DMS79 (cell line): ENCODE measurements around the gene MYO1E.

ENCODE experiments used
- DNase-seq: peaks from one replicate; lab custom pipeline; 2025; lab: John Stamatoyannopoulos, UW

The MYO1E gene

GRCh38 chr15:59227021-59227420, 145.7 kb downstream of the MYO1E start:
- no peak for DNase-seq

GRCh38 chr15:59224474-59224873, 148.2 kb downstream of the MYO1E start:
- DNase-seq = no peak

- DNase-seq = no peak
These were observed 148.9 kb downstream of the MYO1E start for GRCh38 chr15:59223736-59224135.

- DNase-seq = no peak
These were observed 149.6 kb downstream of the MYO1E start for GRCh38 chr15:59222906-59223550.

DNA sequence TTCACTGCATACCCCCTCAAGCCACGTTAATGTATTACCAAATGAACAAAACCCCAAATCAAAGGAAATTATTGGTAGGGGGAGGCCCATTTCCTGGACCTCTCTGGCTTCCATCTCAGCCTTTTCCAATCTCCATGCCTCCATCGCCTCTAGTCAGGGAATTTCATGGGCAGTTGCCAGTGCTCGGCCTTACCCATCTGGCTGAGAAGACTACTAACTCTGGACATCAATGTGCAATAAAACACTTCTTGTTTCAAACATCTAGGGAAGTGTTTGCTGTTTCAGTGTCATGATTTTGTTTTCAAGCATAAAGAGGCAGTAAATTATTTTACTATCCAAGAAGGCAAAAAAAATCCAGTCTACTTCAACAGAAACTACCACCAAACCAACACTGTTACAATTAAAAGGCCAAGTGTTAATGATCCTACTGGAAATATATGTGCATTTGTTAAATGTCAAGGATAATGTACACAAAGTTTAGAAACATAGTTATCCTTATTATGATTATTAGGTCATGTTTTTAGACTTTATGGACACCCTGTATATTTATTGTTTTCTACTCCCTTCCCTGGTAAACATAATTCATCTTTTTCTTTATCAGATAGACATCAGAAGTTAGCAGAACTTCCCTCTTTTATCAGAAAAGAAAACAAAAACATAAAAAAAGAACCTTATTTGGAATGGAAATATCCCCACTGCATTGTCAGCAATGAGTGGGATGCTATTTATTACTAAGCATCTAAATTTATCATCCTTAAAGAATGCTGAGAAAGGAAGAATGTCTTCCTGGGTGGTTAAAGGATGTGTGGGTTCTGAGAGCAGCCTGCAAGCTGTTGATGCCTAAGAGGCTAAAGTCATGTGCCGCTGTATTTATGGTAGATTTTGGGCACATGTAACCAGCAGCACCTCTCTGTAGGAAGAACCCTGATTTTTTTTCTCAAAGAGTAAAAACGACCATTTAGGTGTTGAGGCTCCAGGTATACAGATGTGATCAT, 150.9 kb downstream of the MYO1E start:
- no peak for DNase-seq

- DNase-seq = no peak
These were observed 154.0 kb downstream of the MYO1E start for GRCh38 chr15:59218710-59219109.

DNA sequence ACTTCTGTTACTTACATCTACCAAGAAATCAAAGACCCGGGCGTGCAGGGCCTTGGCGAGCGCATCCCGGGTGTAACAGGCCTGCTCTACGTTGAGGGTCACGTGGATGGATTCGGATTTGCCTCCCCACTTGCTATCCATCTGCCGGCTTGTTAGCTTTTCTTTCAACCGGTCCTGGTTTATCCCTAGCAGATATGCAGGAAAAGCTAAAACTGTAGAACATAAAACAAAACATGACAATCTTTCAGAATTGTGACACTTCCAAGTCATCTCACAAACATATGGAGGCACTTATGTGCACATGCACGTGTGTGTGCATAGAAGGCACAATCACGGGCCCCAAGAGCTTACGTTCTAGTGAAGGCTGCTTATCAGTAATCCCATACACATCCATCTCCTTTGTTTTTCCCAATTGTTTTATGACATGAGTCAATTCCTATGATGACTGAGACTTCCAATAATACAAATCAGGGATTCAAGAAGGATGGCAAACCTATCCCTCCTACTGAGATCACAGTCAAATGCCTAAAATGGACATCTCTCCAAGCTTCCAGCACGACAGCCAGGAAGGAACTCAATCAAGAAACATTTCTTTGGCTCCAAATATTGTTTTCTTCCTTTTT, 154.7 kb downstream of the MYO1E start:
- DNase-seq = no peak

GRCh38 chr15:59216911-59217310, 155.8 kb downstream of the MYO1E start:
- no peak for DNase-seq

DNA sequence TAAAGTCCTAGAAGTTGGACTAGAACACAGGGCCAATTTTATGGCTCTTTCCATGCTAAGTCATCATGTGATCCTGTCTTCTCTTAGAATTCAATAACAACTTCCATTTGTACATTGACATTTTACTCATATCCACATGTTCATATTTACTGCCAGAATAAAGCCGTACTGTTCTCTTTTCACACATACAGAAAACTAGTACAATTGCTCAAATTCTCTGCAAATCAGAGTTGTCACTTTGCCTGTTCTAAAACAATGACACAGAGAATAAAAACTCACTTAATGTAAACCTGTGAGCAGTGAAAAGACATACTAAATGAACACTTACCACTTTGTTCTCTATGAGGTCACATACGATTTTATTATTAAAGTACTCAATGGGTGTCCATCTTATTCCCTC, 162.5 kb downstream of the MYO1E start:
- no peak for DNase-seq

GRCh38 chr15:59208613-59209249, 163.9 kb downstream of the MYO1E start:
- no peak for DNase-seq

DNA sequence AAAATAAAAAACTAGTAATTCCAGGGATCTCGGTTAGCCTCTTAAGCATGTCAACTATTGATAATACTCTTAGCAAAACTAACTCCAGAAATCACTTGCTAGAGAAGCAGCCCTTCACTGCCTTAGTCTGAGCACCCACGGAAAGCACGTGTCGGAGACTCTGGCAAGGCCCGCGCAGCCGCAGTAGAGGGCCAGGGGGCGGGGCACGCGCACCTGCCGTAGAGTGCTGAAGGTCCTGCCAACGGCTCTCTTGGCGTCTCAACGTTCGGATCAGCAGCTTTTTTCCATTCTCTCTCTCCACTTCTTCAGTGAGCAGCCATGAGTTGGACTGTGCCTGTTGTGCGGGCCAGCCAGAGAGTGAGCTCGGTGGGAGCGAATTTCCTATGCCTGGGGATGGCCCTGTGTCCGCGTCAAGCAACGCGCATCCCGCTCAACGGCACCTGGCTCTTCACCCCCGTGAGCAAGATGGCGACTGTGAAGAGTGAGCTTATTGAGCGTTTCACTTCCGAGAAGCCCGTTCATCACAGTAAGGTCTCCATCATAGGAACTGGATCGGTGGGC, 166.0 kb downstream of the MYO1E start, which contains the start of gene LDHAL6B:
TSS of gene LDHAL6B (plus strand) at position 221 of the 561 bp plus-strand sequence. CDS start at position 319, 98 bp downstream.
- DNase-seq = no peak

DNA sequence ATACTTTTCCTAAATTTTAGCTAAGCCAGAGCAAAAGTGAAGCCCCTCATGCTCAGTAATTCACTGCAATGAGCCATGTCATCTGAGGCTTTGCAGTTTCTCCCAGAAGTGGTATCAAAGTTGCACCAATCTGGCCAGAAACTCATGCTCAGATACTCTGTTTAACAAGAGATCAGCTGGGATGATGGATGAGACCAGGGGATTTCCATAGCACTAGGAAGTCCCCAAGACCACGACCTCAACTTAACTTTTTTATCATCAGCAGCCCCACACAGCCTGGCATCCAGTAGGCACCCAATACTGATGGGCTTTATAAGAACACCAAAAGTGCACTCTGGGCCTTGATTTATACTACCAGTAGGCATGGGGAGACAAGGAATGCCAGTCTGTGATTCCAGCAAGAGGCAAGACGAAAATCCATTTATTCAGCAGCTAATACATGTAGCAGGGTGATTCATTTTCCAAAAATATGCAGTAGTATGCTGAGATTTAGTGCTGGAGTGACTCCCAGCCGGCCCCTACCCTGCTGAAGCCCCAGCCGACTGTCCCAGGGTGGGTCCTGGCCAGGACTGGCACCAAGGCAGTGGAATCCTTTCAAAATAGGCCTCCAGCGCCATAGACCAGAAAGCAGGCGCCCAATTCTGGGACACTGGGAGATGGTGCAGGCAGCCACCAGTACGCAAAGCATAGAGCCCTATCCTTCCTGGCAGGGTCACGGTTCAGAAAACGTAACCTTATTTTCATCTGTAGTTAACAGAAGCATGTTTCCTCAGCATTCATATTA, 166.6 kb downstream of the MYO1E start:
- DNase-seq = no peak

- no peak for DNase-seq
These were observed 169.0 kb downstream of the MYO1E start for GRCh38 chr15:59203657-59204056.

DNA sequence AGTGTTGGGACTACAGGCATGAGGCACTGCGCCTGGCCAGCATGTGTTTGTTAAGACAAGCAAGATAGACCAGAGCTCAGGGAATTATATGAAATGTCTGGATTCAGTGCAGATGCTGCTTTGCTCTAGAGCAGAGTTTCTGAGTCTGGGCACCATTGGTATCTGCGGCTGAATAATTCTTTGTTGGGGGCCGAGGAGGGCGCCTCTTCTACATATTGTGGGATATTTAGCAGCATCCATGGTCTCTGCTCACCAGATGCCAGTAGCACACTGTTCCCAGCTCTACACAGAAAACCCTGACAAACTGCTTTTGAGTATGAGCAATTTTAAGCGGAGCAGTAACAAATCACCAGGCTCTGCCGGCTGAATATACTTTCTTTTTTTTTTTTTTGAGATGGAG, 169.7 kb downstream of the MYO1E start:
- DNase-seq = no peak

DNA sequence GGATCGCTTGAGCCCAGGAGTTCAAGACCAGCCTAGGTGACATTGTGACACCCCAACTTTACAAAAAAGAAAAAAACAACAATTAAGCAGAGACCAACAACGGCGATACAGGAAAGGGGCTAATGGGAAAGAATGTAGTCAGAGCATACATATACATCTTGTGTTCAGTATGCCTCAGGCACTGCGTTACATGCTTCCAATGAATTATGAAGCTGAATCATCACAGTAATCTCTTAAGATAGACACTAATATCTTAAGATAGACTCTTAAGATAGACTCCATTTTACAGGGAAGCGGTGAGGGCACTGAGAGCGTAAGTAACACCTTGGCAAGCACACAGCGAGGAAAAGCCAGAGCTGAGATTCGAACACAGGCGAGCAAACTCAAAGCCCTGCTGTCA, 172.1 kb downstream of the MYO1E start:
- DNase-seq = no peak

DNA sequence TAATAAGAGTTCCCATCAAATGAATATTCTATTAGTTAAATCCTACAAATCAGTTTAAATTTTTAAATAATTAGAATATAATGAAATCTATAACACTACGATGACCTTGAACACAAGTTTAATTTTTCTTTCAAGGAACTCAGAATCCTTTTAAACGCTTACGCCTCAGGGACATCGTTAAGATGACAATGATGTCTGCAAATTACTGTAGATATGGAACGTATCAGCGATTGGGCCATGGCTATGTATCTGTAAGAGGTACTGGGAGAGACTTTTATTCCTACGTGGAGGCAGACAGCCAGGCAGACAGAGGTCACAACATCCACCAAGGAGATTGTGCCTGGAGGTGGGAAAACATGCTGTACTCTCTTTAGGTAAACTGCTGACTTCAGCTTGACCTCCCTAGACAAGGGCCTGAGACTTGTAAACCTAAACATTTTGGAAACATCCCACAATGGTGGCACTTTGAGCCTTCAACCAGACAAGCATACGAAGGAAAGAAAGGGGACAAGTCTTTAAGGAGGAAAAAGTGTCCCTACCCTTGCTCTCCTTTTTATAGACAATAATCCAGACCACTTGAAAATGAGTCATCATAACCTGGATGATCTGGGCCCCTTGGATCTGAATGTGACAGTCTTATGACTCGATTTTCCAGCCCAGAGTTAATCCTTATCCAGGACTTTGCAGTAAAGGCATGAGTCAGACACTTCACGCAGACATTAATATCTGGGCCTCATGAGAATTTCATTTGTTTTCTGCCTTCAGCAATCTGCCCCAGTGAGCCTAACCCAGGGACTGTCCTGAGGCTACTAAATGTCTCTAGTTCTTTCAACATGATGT, 172.8 kb downstream of the MYO1E start:
- DNase-seq = no peak

DNA sequence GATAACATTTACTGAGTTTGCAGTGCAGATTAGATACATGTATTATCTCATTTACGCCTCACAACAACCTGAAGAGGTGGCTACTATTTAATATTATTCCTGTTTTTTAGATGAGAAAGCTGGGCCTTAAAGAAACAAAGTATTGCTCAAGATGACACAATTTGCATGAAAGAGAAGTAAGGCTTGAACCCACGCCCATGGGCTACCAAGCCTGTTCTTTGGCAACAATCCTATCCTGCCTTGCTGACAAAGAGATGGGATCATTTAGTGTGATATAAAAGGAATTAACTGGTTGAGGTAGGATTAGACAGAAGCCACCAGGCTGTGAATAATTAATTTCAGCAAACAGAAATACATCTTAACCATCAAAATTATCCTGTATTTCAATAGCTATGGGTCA, 175.2 kb downstream of the MYO1E start:
- DNase-seq = no peak

DNA sequence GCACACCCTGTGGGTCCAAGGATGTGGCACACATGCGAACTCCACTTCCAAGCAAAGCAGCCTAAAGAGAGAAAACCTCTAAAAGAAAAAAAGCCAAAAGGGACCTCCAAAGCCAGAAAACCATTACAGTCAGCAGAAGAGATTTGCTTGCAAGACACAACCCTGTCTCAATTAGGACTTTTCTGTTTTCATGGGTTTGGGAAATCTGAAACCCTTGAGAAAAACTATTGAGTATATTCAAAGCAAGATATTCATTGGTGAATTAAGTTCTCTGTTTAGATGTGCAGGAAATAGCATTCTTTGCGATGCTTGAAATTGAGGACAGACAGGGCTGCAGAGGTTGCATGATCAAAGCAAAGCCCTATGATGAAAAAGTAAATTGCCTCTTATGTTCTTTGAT, 176.3 kb downstream of the MYO1E start:
- no peak for DNase-seq

DNA sequence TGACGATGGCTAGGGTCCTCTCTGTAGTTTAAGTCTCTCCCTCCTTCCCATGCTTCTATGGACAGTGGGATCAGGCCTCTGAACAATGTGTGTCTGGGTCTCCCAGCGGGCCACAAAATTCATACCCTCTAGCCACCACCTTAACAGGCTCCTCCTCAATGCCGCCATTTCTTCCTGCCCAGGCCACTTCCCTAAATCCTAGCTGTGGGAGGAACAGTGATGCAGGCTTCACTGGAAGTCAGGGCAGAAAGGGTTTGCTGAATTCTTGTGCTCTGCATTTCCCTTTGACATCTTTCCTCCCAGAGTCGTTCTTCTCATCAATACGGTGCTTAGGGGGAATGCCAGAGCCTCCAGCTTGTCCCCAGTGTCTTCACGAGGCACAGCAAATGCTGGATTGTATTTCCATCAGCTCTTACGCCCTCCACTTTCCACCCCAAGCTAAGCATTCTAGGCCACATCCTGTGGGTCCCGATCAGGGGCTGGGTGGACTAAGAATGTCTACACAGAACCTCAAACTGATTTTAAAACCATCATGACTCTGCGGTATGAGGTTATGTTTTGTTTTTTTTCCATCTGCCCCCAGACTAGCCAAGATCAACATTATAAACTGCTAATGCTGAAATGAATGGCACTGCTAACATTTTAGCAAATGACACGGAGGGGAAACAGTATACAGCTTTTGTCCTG, 177.9 kb downstream of the MYO1E start:
- no peak for DNase-seq

DNA sequence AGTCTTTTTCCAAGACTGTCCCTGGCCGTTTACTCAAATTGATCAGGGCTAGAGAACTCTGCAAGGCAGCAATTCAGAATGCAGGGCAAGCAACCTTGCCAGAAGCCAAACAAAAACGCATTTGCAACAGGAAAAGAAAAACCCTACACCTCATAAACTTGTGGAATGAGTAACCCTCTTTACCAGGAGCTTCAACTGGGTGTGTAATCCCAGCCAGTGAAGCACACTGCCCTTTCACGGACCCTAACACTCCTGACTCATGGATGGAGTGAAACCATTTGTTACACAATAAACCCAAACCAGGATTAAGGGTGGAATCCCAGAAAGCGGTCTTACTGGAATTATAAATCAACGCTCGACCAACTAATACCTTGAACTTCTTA, 180.8 kb downstream of the MYO1E start:
- DNase-seq = no peak
